Upper lobe of left lung (tissue), 6 donors: ENCODE data around the gene SARDH. TPM values are rescaled to one million over a fixed set of nuclear protein-coding genes. Genes with fewer than 3 reads are reported as not detected.

Experiments used
- ATAC-seq, 2 donors: fragments of 200-7000 bp; cut with Tn5 transposase; one replicate each; pipeline ENCODE4 v1.9.1; 2022; ENCODE audit warnings: mild to moderate bottlenecking in 2 of 2, moderate library complexity in 2 of 2; ENCODE audit not compliant: low FRiP score in 2 of 2
- DNase-seq, 2 donors: peaks; one replicate each; pipeline ENCODE4 v3.0.0-alpha.2; 2019 to 2020
- H3K27ac ChIP-seq, 4 donors: fragments of 200-600 bp; sonication (generic); one replicate each; pipeline ENCODE4 v1.5.1; 2016 to 2019
- H3K27me3 ChIP-seq, 4 donors: fragments of 200-600 bp; sonication (generic); one replicate each; pipeline ENCODE4 v1.5.1; 2017 to 2019
- H3K36me3 ChIP-seq, 4 donors: fragments of 200-600 bp; sonication (generic); one replicate each; pipeline ENCODE4 v1.5.1; 2016 to 2019
- H3K4me1 ChIP-seq, 4 donors: fragments of 200-600 bp; sonication (generic); one replicate each; pipeline ENCODE4 v1.5.1; 2018 to 2019
- H3K4me3 ChIP-seq, 4 donors: fragments of 200-600 bp; sonication (generic); one replicate each; pipeline ENCODE4 v1.5.1; 2017 to 2019; ENCODE audit warnings: mild to moderate bottlenecking in 2 of 4, moderate library complexity in 1 of 4
- H3K9me3 ChIP-seq, 4 donors: fragments of 200-600 bp; sonication (generic); one replicate each; pipeline ENCODE4 v1.5.1; 2018 to 2019
- CTCF ChIP-seq, 6 experiments: fragments of 450-650 bp in 4 of 6; fragments of 200-600 bp in 2 of 6; sonication (generic) in 2 of 6; IDR thresholded peaks; one replicate each; pipeline ENCODE4 v1.5.1; 2016 to 2019; ENCODE audit warnings: antibody characterized with exemption in 6 of 6
- EP300 ChIP-seq, 4 donors: sonication (generic); formaldehyde crosslinking; IDR thresholded peaks; one replicate each; pipeline ENCODE4 v1.5.1; 2017; ENCODE audit warnings: antibody characterized with exemption in 4 of 4, control low read depth in 2 of 4
- POLR2A ChIP-seq, 4 donors: fragments of 450-650 bp; IDR thresholded peaks; one replicate each; pipeline ENCODE4 v1.5.1; 2016 to 2017; ENCODE audit warnings: antibody characterized with exemption in 4 of 4, mild to moderate bottlenecking in 2 of 4
- POLR2AphosphoS5 ChIP-seq, 2 donors: sonication (generic); formaldehyde crosslinking; IDR thresholded peaks; one replicate each; pipeline ENCODE4 v1.5.1; 2017; ENCODE audit warnings: antibody characterized with exemption in 2 of 2
- WGBS, 2 donors: methylation state at CpG; one replicate each; pipeline ENCODE4 v1.1.5; 2017 to 2018; 5-methylcytosine and 5-hydroxymethylcytosine counted together
- total RNA-seq, 6 donors: library from RNA; depleted of rRNA in 4 of 6; stranded (reverse); fragments of >200 nt in 4 of 6; gene quantifications; one replicate each; pipeline versions ENCODE4 v1.1.0 to v1.2.1, GENCODE V29; 2016 to 2021
- donor health status: DM: no; HTN: no; CAD: no; lungs with moderate emphysema.
- donor health status: DM: no; HTN: yes; CAD: no; lungs with severe emphysema.

SARDH gene
- total RNA-seq, 6 donors from 2014 or later, result 0.79 to 37.7 (median 4.2) TPM

GRCh38 chr9:133622555-133622954, 115.6 kb downstream of the SARDH start:
- Histone ChIP-seq H3K9me3 (peaks cover 0 to 9% (median 8%) of the 10 kb centered on the region in 4 donors), H3K27ac (no peak overlapping the region), H3K27me3 (no peaks in the 10 kb centered on the region), H3K4me1 (peaks cover 0 to 5% (median 0%) of the 10 kb centered on the region in 4 donors), H3K4me3 (no peak overlapping the region), H3K36me3 (no peaks in the 10 kb centered on the region)
- 50 to 53% methylated on average over 3 to 5 of the region's 5 CpGs for WGBS, 2 donors
- TF ChIP-seq EP300 (IDR thresholded peaks at IDR 0.05) (no peak), POLR2AphosphoS5 (IDR thresholded peaks at IDR 0.05) (no peak), POLR2A (IDR thresholded peaks at IDR 0.05) (no peak), CTCF (IDR thresholded peaks at IDR 0.05) (no peak)
- DNase-seq (no peak), ATAC-seq (no peak)

- DNase-seq (no peak), ATAC-seq (no peak)
- peaks cover 0 to 5% (median 0%) of the 10 kb centered on the region in 4 donors for H3K4me1 ChIP-seq
- H3K4me3 ChIP-seq, result no peak overlapping the region
- peaks cover 0 to 3% (median 0%) of the 10 kb centered on the region in 4 donors for H3K27me3 ChIP-seq
- H3K9me3 ChIP-seq, result peaks cover 0 to 9% (median 8%) of the 10 kb centered on the region in 4 donors
- no peak for TF ChIP-seq EP300 (IDR thresholded peaks at IDR 0.05)
- TF ChIP-seq POLR2A (IDR thresholded peaks at IDR 0.05), result no peak
- TF ChIP-seq POLR2AphosphoS5 (IDR thresholded peaks at IDR 0.05), result no peak
- TF ChIP-seq CTCF (IDR thresholded peaks at IDR 0.05), result no peak
- H3K27ac ChIP-seq, result no peak overlapping the region
- 70 to 76% methylated on average over 11 of the region's 11 CpGs for WGBS, 2 donors
- H3K36me3 ChIP-seq, result no peaks in the 10 kb centered on the region
These were observed 116.4 kb downstream of the SARDH start for GRCh38 chr9:133621725-133622267.

- no peak for TF ChIP-seq CTCF (IDR thresholded peaks at IDR 0.05)
- no peak for TF ChIP-seq EP300 (IDR thresholded peaks at IDR 0.05)
- TF ChIP-seq POLR2AphosphoS5 (IDR thresholded peaks at IDR 0.05), result no peak
- no peak for TF ChIP-seq POLR2A (IDR thresholded peaks at IDR 0.05)
- Histone ChIP-seq H3K4me1 (peaks cover 0 to 5% (median 0%) of the 10 kb centered on the region in 4 donors), H3K4me3 (no peak overlapping the region), H3K9me3 (no peaks in the 10 kb centered on the region), H3K36me3 (no peaks in the 10 kb centered on the region), H3K27me3 (peaks cover 0 to 12% (median 0%) of the 10 kb centered on the region in 4 donors), H3K27ac (no peak overlapping the region)
- DNase-seq (no peak), ATAC-seq (no peak)
- WGBS, 2 donors, result 16 to 19% methylated on average over 8 of the region's 8 CpGs
These were observed 118.4 kb downstream of the SARDH start for GRCh38 chr9:133619791-133620190.

GRCh38 chr9:133618726-133619125, 119.4 kb downstream of the SARDH start:
- H3K27me3 ChIP-seq, result peaks cover 0 to 12% (median 0%) of the 10 kb centered on the region in 4 donors
- no peak overlapping the region for H3K4me3 ChIP-seq
- H3K36me3 ChIP-seq, result no peaks in the 10 kb centered on the region
- WGBS, 2 donors, result 85 to 90% methylated on average over 10 of the region's 10 CpGs
- TF ChIP-seq CTCF (IDR thresholded peaks at IDR 0.05), result no peak
- TF ChIP-seq POLR2A (IDR thresholded peaks at IDR 0.05), result no peak
- TF ChIP-seq EP300 (IDR thresholded peaks at IDR 0.05), result no peak
- TF ChIP-seq POLR2AphosphoS5 (IDR thresholded peaks at IDR 0.05), result no peak
- H3K9me3 ChIP-seq, result no peaks in the 10 kb centered on the region
- H3K4me1 ChIP-seq, result peaks cover 0 to 5% (median 0%) of the 10 kb centered on the region in 4 donors
- DNase-seq (no peak), ATAC-seq (no peak)
- H3K27ac ChIP-seq, result no peak overlapping the region
